Activated CD8-positive, alpha-beta memory T cell treated with anti-CD3 and anti-CD28 coated beads for 48 hours (primary cell): ENCODE results near the gene RWDD2A.
"Not testable (repeated sequence)": the region's sequence is repeated elsewhere in the genome, so short reads cannot be mapped to it uniquely, and the experiment has no call there.

Experiments
- DNase-seq, 3 experiments: peaks; one replicate each; pipeline ENCODE4 v3.0.0-alpha.2; 2020; ENCODE audit warnings: low read depth in 2 of 3, low spot score in 2 of 3

Gene RWDD2A

DNA sequence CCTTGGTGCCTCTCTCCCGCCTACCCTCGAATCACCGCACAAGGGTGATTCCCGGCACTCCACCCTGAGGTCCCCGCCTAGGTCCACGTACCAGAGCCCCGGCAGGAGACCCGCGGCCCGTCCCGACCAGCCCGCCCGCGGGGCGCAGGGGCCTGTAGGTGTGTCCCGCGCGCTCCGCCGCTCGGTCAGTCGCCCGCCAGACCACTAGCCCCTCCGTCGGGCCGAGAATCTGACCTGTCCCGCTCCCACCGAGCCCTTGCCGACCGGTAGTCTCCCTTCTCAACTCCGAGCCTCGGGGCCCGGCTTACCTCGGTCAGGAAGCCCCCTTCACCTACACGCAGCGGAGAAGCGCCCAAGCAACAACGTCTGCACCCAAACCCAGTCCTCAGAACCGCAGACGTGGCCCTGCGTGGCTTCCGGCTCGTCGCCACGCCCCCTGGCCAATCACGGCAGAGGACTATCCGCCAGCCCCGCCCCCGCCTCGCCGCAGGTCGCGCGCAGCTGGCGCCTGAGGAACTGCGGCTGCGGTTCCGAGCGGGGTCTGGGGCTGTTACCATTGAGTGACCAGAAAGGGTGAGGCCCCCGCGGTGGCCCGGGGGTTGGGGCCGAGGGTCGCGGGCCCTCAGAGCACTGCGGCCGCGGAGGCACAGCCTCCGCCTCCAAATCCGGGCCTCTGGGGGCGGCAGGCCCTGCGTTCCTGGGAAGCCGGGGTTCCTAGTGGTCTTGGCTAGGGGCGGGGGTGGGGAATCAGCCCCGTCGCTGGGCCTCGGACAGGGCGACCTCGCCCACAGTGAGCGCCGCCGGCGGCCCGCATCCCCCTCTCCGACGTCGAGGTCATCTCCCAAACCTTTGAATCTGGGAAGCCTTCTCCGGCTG, at the start of gene RWDD2A, which contains the start of gene PGM3:
RWDD2A (plus strand) TSS at position 487 of the 876 bp plus-strand sequence. CDS start 1,095 bp downstream, outside the sequence.
PGM3 (minus strand) TSS at position 395 of the 876 bp plus-strand sequence. CDS start 2,253 bp downstream, outside the sequence.
- DNase-seq: peak; percentile 64 to 74 (median 67)

DNA sequence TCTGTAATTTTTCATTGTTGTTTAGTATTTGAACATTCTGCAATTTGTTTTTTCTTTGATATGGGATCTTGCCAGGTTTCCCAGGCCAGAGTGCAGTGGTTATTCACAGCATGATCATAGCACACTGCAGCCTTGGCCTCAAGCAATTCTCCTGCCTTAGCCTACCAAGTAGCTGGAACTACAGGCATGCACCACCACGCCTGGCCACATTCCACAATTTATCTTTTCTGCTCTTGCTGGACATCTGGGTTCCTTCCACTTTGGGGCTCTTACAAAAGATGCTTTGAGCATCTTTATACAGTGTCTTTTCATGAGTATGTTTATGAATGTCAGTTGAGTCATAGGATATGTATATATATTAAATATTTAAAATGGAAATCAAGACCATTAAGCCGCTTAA, 42.0 kb upstream of the RWDD2A start:
- no peak for DNase-seq

DNA sequence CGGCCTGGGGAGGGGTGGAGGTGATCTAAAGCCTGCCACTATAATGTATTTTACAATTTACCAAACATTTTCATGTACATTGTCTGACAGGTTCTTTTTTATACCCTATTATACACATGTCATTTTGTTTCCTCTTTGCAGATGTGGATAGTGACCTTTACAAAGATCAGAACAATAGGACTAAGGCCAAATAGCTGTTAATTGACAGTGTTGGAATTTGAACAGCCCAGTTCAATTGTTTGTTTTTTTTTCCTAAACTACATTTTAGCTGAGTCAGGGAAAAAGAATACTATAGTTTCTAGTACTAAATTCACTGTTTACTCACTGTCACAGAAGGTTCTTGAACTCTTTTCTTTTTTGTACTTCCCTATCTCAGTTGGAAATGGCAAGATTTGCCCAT, 40.2 kb upstream of the RWDD2A start:
- no peak for DNase-seq

DNA sequence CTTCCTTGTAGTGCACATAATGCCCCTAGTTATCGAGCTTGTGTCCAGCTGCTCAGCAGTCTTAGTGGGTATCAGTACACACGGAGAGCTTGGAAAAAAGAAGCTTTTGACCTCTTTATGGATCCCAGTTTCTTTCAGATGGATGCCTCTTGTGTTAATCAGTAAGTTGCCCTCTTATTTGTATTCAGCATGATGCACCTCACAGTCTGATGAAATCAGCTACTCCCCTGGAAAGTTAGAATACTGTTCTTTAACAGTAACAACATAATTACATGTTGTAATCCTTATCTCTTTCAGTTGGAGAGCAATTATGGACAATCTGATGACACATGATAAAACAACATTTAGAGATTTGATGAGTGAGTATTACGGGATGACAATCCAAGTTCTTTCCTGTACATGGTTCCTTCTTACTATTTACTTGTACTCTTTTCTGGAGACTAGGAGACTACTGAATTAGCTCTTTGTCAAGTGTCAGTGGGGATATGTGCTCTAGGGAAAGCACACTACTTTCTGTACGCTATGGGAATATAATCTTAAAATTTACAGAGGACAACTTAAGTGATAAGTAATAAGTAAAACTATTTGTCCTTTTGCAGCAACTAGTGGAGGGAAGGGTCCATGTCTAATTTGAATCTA, 39.2 kb upstream of the RWDD2A start:
- no peak for DNase-seq

DNA sequence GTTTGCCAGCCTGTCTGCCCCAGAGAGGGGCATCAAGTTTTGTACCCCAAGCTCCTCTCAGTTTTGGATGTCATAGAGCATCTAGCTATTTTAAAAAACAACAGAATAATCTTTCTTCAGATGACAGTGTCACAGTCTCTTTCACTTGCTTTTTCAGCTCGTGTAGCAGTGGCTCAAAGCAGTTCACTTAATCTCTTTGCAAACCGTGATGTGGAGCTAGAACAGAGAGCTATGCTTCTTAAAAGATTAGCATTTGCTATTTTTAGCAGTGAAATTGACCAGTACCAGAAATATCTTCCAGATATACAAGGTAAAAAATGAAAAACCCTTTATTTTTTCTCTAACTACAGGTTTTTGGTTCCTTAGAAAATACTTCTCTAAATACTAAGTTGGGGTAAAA, 37.4 kb upstream of the RWDD2A start:
- DNase-seq: no peak

DNA sequence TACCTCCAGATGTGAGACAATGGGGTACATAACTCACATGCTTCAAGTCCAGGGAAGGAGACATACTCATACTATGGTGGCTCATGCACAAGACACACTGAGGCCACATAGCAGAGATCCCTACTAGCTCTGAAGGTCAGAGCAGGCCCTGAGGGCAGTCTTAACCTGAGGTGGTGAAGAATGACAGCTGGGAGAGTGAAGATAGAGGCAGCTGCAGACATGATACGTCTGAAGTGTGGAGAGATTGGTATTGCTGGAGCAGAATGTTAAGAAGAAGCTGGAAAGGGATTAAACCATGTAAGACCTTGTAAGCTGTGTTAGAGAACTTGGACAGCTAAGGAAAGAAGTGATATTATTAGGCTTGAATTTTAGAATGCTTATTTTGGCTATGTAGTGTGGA, 33.0 kb upstream of the RWDD2A start:
- DNase-seq: no peak

DNA sequence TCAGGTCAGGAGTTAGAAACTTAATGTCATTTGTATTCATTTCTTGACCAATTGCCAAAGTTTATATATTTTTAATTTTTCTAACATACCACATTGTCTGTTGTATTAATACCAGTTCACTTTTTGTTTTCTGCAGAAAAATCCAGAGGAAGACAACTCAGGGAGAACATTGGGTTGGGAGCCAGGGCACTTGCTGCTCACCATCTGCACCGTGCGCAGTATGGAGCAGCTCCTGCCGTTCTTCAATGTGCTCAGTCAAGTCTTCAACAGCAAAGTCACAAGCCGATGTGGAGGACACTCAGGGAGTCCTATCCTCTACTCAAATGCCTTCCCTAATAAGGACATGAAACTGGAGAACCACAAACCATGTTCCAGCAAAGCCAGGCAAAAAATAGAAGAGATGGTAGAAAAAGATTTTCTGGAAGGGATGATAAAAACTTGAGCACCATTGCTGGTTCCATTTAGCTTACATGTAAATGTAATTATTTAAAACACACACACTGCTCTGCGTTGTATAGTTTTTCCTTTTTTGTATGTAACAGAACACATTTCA, 25.4 kb upstream of the RWDD2A start:
- no peak for DNase-seq

DNA sequence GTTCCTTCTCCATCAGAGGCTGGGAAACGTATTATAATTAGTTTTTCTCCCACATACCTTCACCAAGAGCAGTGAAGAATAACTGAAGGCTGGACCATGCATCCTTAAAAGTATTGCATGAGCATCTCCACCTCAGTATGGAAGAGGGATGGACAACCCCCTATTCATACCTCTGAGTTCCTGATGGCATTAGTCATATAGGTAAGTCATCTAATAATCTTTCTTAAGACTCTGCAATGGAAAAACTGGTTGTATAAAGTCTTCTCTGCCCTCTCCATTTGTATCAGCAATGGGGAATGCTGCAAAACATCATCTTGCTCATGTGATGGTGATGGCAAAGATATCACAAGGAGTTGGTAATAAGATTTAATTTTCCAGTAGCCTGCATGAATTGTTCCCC, 24.6 kb upstream of the RWDD2A start:
- no peak for DNase-seq

DNA sequence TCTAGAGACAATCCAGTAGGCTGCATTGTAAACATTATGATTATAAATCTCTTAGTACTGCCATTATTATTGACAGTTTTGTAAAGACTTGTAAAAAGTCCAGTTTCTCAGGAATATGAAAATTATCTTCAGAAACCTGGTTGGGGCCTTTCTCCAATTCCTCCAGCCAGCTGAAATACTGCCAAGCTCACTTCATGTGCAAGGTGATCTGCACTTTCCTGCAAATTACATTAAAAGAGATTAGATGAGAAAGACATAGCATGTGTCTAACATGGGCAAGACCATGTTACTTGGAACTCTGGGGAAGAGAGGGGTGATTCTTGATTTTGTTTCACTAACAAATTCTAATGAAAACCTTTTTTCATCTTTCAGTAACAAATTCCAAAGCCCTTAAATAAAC, 24.1 kb upstream of the RWDD2A start:
- no peak for DNase-seq

DNA sequence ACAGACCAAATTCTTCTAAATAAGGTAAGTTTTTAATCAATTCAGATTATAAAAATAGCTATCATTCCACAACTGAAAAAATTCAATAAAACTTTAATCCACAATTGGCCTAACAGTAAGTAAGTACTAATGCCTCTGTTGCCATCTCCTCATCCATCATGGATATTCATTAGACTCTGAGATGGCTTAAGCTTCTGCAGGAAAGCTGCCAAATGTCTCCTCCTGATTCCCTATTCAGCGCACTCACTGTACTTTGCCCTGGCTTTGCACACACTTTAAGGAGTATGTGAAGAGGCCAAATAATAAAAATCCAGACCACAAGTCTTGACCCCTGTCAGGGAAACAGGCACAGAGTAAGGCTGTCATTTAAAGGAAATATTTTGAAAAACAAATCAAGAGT, 23.6 kb upstream of the RWDD2A start:
- no peak for DNase-seq

DNA sequence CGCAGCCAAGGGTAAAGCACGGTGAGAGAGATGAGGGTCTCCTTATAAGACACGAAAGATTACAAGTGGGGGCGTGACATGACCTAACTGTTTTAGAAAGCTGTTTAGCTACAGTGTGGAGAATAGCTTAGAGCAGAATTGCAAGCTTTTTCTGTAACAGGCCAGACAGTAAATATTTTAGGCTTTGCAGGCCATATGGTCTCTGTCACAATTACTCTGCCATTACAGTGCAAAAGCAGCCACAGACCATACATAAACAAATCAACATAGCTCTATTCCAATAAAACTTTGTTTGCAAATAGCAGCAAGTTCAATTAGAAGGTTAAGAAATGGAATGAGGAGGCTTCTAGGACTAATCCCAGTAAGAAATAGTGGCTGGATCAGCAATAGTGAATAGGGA, 16.9 kb upstream of the RWDD2A start:
- DNase-seq: no peak

DNA sequence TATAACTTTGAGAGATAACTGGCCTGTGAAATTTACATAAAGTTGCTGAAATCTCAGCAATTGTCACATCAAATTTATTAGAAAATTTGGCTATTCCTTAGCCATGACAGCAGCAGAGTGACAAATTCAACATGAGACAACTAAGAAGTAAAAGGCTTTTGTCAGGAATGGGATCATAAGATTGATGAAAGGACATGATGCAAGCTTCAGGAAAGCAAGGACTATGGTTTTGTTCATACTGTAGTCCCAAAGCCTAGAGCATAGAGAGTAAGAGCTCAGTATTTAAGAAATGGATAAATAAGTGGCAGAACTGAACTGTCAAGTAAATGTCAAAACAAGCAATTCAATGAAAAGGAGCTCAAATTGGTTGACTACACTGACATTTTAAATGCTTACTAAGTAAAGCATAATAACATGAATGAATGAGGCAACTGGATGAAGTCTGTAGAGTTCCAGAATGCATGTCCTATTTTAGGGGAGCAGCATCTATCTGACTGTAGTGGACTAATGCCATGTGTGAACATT, 12.7 kb upstream of the RWDD2A start:
- DNase-seq: no peak

DNA sequence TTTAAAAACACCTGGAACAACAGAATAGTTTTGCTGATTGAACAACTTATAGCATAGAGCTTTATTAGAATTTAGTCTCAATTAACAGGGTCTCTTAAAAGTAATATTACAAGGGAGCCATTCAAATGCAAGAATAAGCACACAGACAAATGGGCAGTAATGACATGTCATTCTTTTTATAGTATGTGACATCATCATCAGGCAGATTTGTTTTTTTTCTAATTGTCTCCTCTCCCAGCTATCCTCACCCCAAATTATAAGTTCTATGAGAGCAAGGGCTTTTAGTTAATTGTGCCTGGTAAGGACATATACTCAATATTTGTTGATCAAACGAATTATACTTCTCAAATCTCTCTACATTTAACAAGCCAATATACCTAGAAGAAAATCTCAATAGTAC, 11.0 kb upstream of the RWDD2A start:
- no peak for DNase-seq

DNA sequence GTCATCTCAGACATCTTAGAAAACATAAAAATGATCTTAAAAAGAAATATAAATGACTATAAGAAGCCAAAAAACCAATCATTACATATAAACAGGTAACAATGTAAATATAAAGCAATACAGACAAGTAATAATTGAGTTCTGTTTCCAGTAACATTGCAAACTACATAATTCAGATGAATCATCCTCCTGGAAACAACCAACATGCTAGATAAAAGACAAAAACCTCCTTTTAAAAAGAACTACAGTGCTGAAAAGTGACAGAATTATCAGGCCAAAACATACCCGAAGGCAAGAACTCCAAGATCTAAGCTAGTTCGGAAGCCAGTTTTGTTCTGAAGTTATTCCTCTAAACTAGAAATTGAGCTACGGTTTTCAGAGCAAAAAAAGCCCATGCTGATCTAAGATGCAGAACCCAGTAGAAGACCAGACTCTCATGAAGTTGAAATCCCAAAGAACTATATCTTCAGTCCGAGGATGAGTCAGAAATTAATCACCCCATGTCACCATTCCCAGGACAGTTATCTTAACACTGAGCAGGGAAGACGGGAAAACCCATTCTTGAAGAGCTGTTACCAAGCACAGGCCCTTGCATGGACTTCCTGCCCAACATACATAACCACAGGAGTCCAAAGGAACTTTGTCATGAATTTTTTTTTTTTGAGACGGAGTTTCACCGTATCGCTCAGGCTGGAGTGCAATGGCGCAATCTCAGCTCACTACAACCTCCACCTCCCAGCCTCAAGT, 9.9 kb upstream of the RWDD2A start:
- DNase-seq: no peak

DNA sequence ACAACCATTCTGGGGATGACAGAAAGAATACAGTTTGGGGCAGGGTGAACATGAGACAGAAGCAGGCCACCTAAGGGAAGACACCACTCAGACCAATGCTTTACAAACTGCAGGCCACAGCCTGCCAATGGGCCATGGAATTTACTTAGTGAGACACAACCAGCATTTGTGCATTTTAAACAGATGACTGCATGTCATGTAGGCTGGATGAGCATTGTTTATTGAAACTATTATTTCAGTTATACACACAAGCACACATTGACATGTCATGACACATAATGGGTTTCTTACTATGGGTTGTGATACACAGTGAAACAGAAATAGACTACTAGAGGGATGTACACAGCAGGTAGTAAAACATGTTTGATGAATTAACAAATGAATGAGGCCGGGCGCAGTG, 8.1 kb upstream of the RWDD2A start:
- DNase-seq: no peak

DNA sequence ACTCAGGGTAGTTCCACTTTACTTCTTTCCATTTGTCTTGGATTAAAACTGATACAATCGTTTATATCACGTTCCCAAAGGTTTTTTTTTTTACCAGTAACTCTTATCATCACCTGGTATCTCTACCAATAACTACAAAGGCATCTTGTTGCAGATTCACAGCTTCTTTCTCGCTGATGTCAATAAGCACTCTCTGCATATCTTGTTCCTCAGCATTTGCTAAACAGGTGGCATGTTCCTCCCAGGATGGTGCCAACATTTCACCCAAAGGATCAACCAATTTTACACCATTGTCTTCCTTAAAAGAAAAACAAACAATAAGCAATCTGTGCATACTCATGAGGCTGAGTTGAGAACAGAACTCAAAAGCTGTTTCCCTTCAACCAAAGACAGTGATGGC, 4.7 kb upstream of the RWDD2A start:
- no peak for DNase-seq

DNA sequence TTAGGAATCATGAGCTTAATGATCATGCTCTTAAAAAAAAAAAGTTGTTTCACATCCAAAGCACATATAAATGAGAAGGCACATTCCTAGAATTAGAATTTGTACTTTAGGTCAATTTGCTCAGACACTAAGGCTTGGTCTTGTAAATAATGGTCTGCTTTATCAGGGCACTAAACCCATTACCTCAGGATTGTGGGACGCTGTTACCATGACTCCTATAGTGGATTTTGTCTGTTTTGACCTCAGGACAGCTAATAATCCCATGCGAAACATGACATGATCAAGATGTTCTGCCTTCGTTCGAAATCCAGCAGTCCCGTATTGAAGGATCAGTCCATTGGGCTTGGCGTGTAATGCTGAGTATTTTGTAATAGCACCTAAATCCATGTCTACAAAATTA, 2.5 kb upstream of the RWDD2A start:
- DNase-seq: no peak

DNA sequence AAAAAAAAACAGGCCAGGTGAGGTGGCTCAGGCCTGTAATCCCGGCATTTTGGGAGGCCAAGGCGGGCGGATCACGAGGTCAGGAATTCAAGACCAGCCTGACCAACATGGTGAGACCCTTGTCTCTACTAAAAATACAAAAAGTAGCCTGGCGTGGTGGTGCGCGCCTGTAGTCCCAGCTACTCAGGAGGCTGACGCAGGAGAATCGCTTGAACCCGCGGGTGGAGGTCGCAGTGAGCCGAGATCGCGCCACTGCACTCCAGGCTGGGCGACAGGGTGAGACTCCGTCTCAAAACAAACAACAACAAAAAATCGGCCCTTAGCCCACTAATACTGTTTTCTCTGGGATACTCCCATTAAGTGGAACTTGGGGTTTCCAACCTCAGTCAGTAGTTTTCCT, 1.2 kb upstream of the RWDD2A start:
- DNase-seq: not testable (repeated sequence)

DNA sequence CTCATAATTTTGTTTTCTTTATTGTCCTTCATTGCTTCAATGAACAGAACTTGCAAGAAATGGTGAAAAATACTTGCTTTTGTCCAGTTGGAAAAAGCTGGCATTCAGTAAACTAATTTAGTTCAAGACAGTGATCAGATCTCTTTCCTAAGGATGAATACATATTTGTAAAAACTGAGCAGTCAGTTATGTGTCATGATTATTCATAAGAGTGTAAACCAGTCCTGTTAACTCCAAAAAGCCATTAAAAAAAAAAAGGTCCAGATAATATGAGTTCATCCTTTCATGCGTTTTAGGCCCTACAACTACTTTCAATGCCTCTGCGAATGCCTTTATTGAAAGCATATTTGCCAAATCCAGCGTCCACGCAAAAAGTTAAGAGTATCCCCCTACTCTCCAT, 701 bp upstream of the RWDD2A start:
- no peak for DNase-seq

DNA sequence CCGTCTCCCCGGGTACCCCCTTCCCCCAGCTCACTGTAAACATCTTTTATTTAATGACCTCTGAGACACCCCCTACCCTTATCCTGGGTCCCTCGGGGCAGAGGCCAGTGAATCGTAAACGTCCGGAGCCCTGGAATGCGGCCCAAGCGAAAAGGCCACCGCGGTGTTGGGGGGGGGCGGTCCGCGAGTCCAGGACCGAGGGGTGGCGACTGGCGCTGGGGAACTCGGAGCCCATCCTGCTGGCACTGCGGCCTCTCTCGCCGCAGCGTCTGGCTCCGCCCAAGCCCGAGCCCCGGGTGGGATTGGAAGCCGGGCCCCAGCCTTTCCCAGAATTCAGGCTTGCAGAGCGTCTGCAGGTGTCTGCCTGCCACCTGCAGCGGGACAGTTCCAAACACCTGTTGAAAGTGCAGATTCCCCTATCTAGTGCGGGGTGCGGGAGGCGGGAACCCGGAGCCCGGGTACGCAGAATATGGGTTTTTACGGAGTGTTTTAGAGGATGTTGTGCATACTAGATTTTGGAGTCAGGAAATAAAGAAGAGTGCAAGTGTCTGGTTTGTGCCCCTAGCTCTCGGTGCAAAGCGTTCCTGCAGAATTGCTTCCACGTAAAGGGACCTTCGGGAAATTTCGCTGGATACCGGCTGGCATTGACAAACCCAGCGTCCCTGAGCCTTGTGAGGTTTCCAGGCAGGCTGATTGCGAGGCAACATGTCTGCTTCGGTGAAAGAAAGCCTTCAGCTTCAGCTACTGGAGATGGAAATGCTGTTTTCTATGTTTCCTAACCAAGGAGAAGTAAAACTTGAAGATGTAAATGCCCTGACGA, 800 bp downstream of the RWDD2A start:
- DNase-seq: no peak
